Transverse colon (tissue), 4 donors: ENCODE results near the gene DPP10. TPM values are rescaled to one million over a fixed set of nuclear protein-coding genes. Genes with fewer than 3 reads are reported as not detected.

Experiments
- DNase-seq: peaks from one replicate; pipeline ENCODE4 v3.0.0-alpha.2; 2019
- H3K27ac ChIP-seq, 4 donors: fragments of 200-600 bp; sonication (generic); 2 replicates each; pipeline ENCODE4 v1.5.1; 2016 to 2018; ENCODE audit warnings: inconsistent platforms in 4 of 4
- H3K27me3 ChIP-seq: fragments of 200-600 bp; sonication (generic); 2 replicates; pipeline ENCODE4 v1.5.1; 2017; ENCODE audit warnings: inconsistent platforms
- H3K36me3 ChIP-seq, 4 donors: fragments of 200-600 bp; sonication (generic); 2 replicates each; pipeline ENCODE4 v1.5.1; 2017 to 2019; ENCODE audit warnings: inconsistent platforms in 4 of 4
- H3K4me1 ChIP-seq, 4 donors: fragments of 200-600 bp; sonication (generic); 2 replicates each; pipeline ENCODE4 v1.5.1; 2017 to 2020; ENCODE audit warnings: inconsistent platforms in 4 of 4
- H3K4me3 ChIP-seq, 4 donors: fragments of 200-600 bp; sonication (generic); 1 replicate in 1 of 4; 2 replicates in 3 of 4; pipeline versions ENCODE4 v1.5.1 to v1.6.1; 2017 to 2019; ENCODE audit warnings: inconsistent platforms in 4 of 4
- H3K9me3 ChIP-seq, 2 donors: fragments of 200-600 bp; sonication (generic); 2 replicates each; pipeline ENCODE4 v1.5.1; 2017 to 2019; ENCODE audit warnings: inconsistent platforms in 2 of 2
- CTCF ChIP-seq, 5 experiments: fragments of 200-600 bp in 3 of 5; fragments of 450-650 bp in 2 of 5; sonication (generic) in 3 of 5; IDR thresholded peaks; 1 replicate in 2 of 5; 2 replicates in 3 of 5; pipeline ENCODE4 v1.5.1; 2016 to 2017; ENCODE audit warnings: antibody characterized with exemption in 5 of 5, inconsistent platforms in 3 of 5, mild to moderate bottlenecking in 2 of 5, moderate library complexity in 1 of 5
- EP300 ChIP-seq: sonication (generic); formaldehyde crosslinking; IDR thresholded peaks from one replicate; pipeline ENCODE4 v1.6.1; 2017; ENCODE audit warnings: antibody characterized with exemption, low read depth
- POLR2A ChIP-seq: fragments of 450-650 bp; IDR thresholded peaks from one replicate; pipeline ENCODE4 v1.6.1; 2016; ENCODE audit warnings: antibody characterized with exemption, mild to moderate bottlenecking, moderate library complexity
- POLR2AphosphoS5 ChIP-seq, 3 donors: sonication (generic); formaldehyde crosslinking; IDR thresholded peaks; one replicate each; pipeline ENCODE4 v1.6.1; 2016; ENCODE audit warnings: antibody characterized with exemption in 3 of 3
- WGBS, 2 donors: methylation state at CpG; one replicate each; pipeline ENCODE4 v1.1.5; 2018; ENCODE audit warnings: low coverage in 1 of 2; 5-methylcytosine and 5-hydroxymethylcytosine counted together
- in situ Hi-C, 4 donors: fragments of 200-750 bp; cut with MboI; loops; one replicate each; pipeline versions ENCODE4 v1.15.0 to v1.15.1; 2017; ENCODE audit warnings: low sequenced_read_pairs in 3 of 4, low pct_ligation_motif_present in 1 of 4, low pct_unique_long_range_greater_than_20kb in 1 of 4
- intact Hi-C: fragments of 100-400 bp; cut with DNase I; formaldehyde crosslinking; loops from one replicate; pipeline ENCODE4 v1.15.1; 2023; ENCODE audit warnings: low total_unique reads
- total RNA-seq, 4 donors: library from RNA; depleted of rRNA; stranded (reverse); fragments of >200 nt; gene quantifications; one replicate each; pipeline ENCODE4 v1.1.0, GENCODE V29; 2016

Gene DPP10
- total RNA-seq, 4 donors from 2014 or later: 3.4 to 8.4 (median 7.0) TPM

- Histone ChIP-seq H3K27me3 (no peaks in the 10 kb centered on the region), H3K9me3 (peaks cover 11 to 12% of the 10 kb centered on the region in 2 donors), H3K4me1 (no peaks in the 10 kb centered on the region), H3K4me3 (no peak overlapping the region), H3K27ac (no peak overlapping the region), H3K36me3 (no peaks in the 10 kb centered on the region)
- WGBS, 2 donors: 77% methylated on average over 5 of the region's 5 CpGs; no CpG with 5 or more reads in 1 of the 2 donors
- no peak for TF ChIP-seq POLR2A
- TF ChIP-seq CTCF (IDR thresholded peaks at IDR 0.05): no peak
- no peak for TF ChIP-seq EP300
- no peak for TF ChIP-seq POLR2AphosphoS5 (IDR thresholded peaks at IDR 0.05)
- in situ Hi-C loops: no loop called here
- DNase-seq: no peak
- intact Hi-C loops: no loop called here
Observed at GRCh38 chr2:115678129-115678528, 1235.7 kb downstream of the DPP10 start.

GRCh38 chr2:115684345-115684744, 1241.9 kb downstream of the DPP10 start:
- WGBS, 2 donors: 61 to 66% methylated on average over 5 of the region's 5 CpGs
- no peak overlapping the region for H3K27ac ChIP-seq
- in situ Hi-C loops: no loop called here
- H3K4me3 ChIP-seq: no peak overlapping the region
- H3K4me1 ChIP-seq: no peaks in the 10 kb centered on the region
- TF ChIP-seq EP300 (no peak), POLR2AphosphoS5 (IDR thresholded peaks at IDR 0.05) (no peak), POLR2A (no peak), CTCF (IDR thresholded peaks at IDR 0.05) (no peak)
- H3K9me3 ChIP-seq: no peaks in the 10 kb centered on the region
- H3K36me3 ChIP-seq: no peaks in the 10 kb centered on the region
- no peaks in the 10 kb centered on the region for H3K27me3 ChIP-seq
- intact Hi-C loops: no loop called here
- DNase-seq: no peak

DNA sequence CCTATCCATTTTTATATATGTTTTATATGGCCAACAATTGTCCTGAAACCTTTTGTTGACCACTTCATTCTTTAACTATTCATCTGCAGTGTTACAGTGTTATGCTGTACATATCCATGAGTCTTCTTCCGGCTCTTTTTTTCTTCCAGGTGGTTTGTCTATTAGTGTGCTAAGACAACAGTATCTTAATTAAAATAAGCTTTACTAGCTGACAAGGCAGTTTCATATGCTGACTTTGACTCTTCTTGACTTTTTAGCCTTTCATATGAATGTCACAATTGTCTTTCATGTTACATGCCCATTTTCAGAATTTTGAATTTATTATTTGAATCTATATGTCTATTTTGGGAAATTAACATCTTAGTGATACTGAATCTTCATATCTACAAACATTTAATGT, 1249.0 kb downstream of the DPP10 start:
- WGBS, 2 donors: 89 to 92% methylated on average over 1 of the region's 1 CpG
- no peaks in the 10 kb centered on the region for H3K36me3 ChIP-seq
- H3K27me3 ChIP-seq: no peaks in the 10 kb centered on the region
- no peak for TF ChIP-seq POLR2A
- no peak for TF ChIP-seq CTCF (IDR thresholded peaks at IDR 0.05)
- TF ChIP-seq EP300: no peak
- TF ChIP-seq POLR2AphosphoS5 (IDR thresholded peaks at IDR 0.05): no peak
- no peak for DNase-seq
- intact Hi-C loops: no loop called here
- H3K4me1 ChIP-seq: no peaks in the 10 kb centered on the region
- H3K4me3 ChIP-seq: no peak overlapping the region
- in situ Hi-C loops: no loop called here
- H3K9me3 ChIP-seq: no peaks in the 10 kb centered on the region
- H3K27ac ChIP-seq: no peak overlapping the region

DNA sequence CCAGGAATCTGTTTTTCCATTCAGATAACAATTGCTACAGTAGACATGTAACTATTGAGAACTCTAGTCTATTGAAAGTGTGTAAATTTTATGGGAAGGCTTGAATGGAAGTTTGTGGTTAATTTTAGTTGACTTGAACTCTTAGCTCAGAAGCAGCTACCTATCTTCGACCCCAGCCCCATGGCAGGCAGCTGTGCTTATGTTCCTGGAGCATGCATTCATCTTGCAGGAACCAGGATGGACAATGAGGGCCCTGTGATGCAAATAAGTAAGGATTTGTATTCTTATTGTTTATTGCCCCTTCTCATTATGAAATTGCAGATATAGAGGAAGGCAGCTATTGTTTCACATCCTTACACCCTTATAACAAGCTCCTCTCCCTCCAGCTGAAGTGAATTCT, 1252.2 kb downstream of the DPP10 start:
- Histone ChIP-seq H3K9me3 (no peaks in the 10 kb centered on the region), H3K36me3 (no peaks in the 10 kb centered on the region), H3K27me3 (no peaks in the 10 kb centered on the region), H3K4me1 (no peaks in the 10 kb centered on the region), H3K4me3 (no peak overlapping the region), H3K27ac (no peak overlapping the region)
- WGBS, 2 donors: 43 to 55% methylated on average over 1 of the region's 1 CpG
- DNase-seq: no peak
- TF ChIP-seq POLR2AphosphoS5 (IDR thresholded peaks at IDR 0.05): no peak
- TF ChIP-seq CTCF (IDR thresholded peaks at IDR 0.05): no peak
- TF ChIP-seq POLR2A: no peak
- no peak for TF ChIP-seq EP300
- in situ Hi-C loops (no loop called here), intact Hi-C loops (loop anchor here (2.0 kb wide), 1 partner anchor 56 kb away; no protein-coding TSS in a partner anchor)
